ENCODE measurements around the gene HLA-DMB.

The HLA-DMB gene

GRCh38 chr6:32968093-32968866 is 27.5 kb upstream of the HLA-DMB start, which contains the start of gene BRD2:
BRD2 (plus strand) TSS chr6:32968594; CDS start chr6:32972899, 4,305 bp downstream.
- FAIRE-seq (peak; percentile 98), DNase-seq (ENCODE audit: insufficient read length, low spot score) (peak; percentile 76)
- TF ChIP-seq TAF1 (IDR thresholded peaks at IDR 0.05; ENCODE audit: low read depth, low read length) (peak; percentile 6; the same call in 1 of the 2 replicates), POU2F2 (IDR thresholded peaks at IDR 0.05; ENCODE audit: low read depth, low read length) (0 out of 2 replicates have a peak, but pooled peaks have one; percentile 22), PAX5 (IDR thresholded peaks at IDR 0.05; ENCODE audit: insufficient read depth, low read length, severe bottlenecking) (no peak), POLR2A (IDR thresholded peaks at IDR 0.05; ENCODE audit: low read depth, low read length) (peak; percentile 73), SPI1 (IDR thresholded peaks at IDR 0.05; ENCODE audit: low read depth, low read length) (no peak), POLR2AphosphoS5 (IDR thresholded peaks at IDR 0.05; ENCODE audit: low read depth, low read length) (peak; percentile 86)

- DNase-seq (ENCODE audit: insufficient read length, low spot score) (no peak), FAIRE-seq (peak; percentile 85)
- TF ChIP-seq TAF1 (IDR thresholded peaks at IDR 0.05; ENCODE audit: low read depth, low read length) (peak; percentile 33; the same call in 1 of the 2 replicates), POLR2A (IDR thresholded peaks at IDR 0.05; ENCODE audit: low read depth, low read length) (0 out of 2 replicates have a peak, but pooled peaks have one; percentile 27), SPI1 (IDR thresholded peaks at IDR 0.05; ENCODE audit: low read depth, low read length) (peak; percentile 71), POLR2AphosphoS5 (IDR thresholded peaks at IDR 0.05; ENCODE audit: low read depth, low read length) (peak; percentile 16; the same call in 1 of the 2 replicates), POU2F2 (IDR thresholded peaks at IDR 0.05; ENCODE audit: low read depth, low read length) (0 out of 2 replicates have a peak, but pooled peaks have one; percentile 34), PAX5 (IDR thresholded peaks at IDR 0.05; ENCODE audit: insufficient read depth, low read length, severe bottlenecking) (no peak)
Observed at GRCh38 chr6:32967151-32968091, 26.6 kb upstream of the HLA-DMB start.

- FAIRE-seq (no peak), DNase-seq (ENCODE audit: insufficient read length, low spot score) (no peak)
- no peak for TF ChIP-seq POU2F2 (IDR thresholded peaks at IDR 0.05; ENCODE audit: low read depth, low read length)
- TF ChIP-seq POLR2A (IDR thresholded peaks at IDR 0.05; ENCODE audit: low read depth, low read length): no peak
- TF ChIP-seq POLR2AphosphoS5 (IDR thresholded peaks at IDR 0.05; ENCODE audit: low read depth, low read length): no peak
- TF ChIP-seq TAF1 (IDR thresholded peaks at IDR 0.05; ENCODE audit: low read depth, low read length): no peak
- no peak for TF ChIP-seq PAX5 (IDR thresholded peaks at IDR 0.05; ENCODE audit: insufficient read depth, low read length, severe bottlenecking)
- TF ChIP-seq SPI1 (IDR thresholded peaks at IDR 0.05; ENCODE audit: low read depth, low read length): no peak
Observed at GRCh38 chr6:32964776-32965175, 23.9 kb upstream of the HLA-DMB start.

- no peak for FAIRE-seq
- DNase-seq (ENCODE audit: insufficient read length, low spot score): no peak
- TF ChIP-seq SPI1 (IDR thresholded peaks at IDR 0.05; ENCODE audit: low read depth, low read length) (peak; percentile 64), TAF1 (IDR thresholded peaks at IDR 0.05; ENCODE audit: low read depth, low read length) (no peak)
Observed at GRCh38 chr6:32963866-32964265, 23.0 kb upstream of the HLA-DMB start.

- TF ChIP-seq SPI1 (IDR thresholded peaks at IDR 0.05; ENCODE audit: low read depth, low read length) (no peak), POU2F2 (IDR thresholded peaks at IDR 0.05; ENCODE audit: low read depth, low read length) (no peak), POLR2AphosphoS5 (IDR thresholded peaks at IDR 0.05; ENCODE audit: low read depth, low read length) (no peak), PAX5 (IDR thresholded peaks at IDR 0.05; ENCODE audit: insufficient read depth, low read length, severe bottlenecking) (no peak)
- DNase-seq (ENCODE audit: insufficient read length, low spot score): no peak
- no peak for FAIRE-seq
Observed at GRCh38 chr6:32962213-32962826, 21.5 kb upstream of the HLA-DMB start.

- FAIRE-seq: no peak
- DNase-seq (ENCODE audit: insufficient read length, low spot score): no peak
- no peak for TF ChIP-seq POLR2A (IDR thresholded peaks at IDR 0.05; ENCODE audit: low read depth, low read length)
- TF ChIP-seq POLR2AphosphoS5 (IDR thresholded peaks at IDR 0.05; ENCODE audit: low read depth, low read length): no peak
- no peak for TF ChIP-seq SPI1 (IDR thresholded peaks at IDR 0.05; ENCODE audit: low read depth, low read length)
- TF ChIP-seq PAX5 (IDR thresholded peaks at IDR 0.05; ENCODE audit: insufficient read depth, low read length, severe bottlenecking): no peak
- TF ChIP-seq TAF1 (IDR thresholded peaks at IDR 0.05; ENCODE audit: low read depth, low read length): no peak
- no peak for TF ChIP-seq POU2F2 (IDR thresholded peaks at IDR 0.05; ENCODE audit: low read depth, low read length)
Observed at GRCh38 chr6:32960563-32960962, 19.7 kb upstream of the HLA-DMB start.

- DNase-seq (ENCODE audit: insufficient read length, low spot score) (no peak), FAIRE-seq (no peak)
- TF ChIP-seq POLR2A (IDR thresholded peaks at IDR 0.05; ENCODE audit: low read depth, low read length) (no peak), POU2F2 (IDR thresholded peaks at IDR 0.05; ENCODE audit: low read depth, low read length) (no peak; the same call in 1 of the 2 replicates), POLR2AphosphoS5 (IDR thresholded peaks at IDR 0.05; ENCODE audit: low read depth, low read length) (no peak), SPI1 (IDR thresholded peaks at IDR 0.05; ENCODE audit: low read depth, low read length) (no peak), TAF1 (IDR thresholded peaks at IDR 0.05; ENCODE audit: low read depth, low read length) (no peak), PAX5 (IDR thresholded peaks at IDR 0.05; ENCODE audit: insufficient read depth, low read length, severe bottlenecking) (no peak)
Observed at GRCh38 chr6:32956176-32956575, 15.3 kb upstream of the HLA-DMB start.

GRCh38 chr6:32954986-32955802 is 14.4 kb upstream of the HLA-DMB start:
- TF ChIP-seq POLR2AphosphoS5 (IDR thresholded peaks at IDR 0.05; ENCODE audit: low read depth, low read length) (no peak), POU2F2 (IDR thresholded peaks at IDR 0.05; ENCODE audit: low read depth, low read length) (no peak), PAX5 (IDR thresholded peaks at IDR 0.05; ENCODE audit: insufficient read depth, low read length, severe bottlenecking) (no peak), POLR2A (IDR thresholded peaks at IDR 0.05; ENCODE audit: low read depth, low read length) (no peak), SPI1 (IDR thresholded peaks at IDR 0.05; ENCODE audit: low read depth, low read length) (no peak), TAF1 (IDR thresholded peaks at IDR 0.05; ENCODE audit: low read depth, low read length) (no peak)
- FAIRE-seq: peak; percentile 81
- no peak for DNase-seq (ENCODE audit: insufficient read length, low spot score)
